NB4 (cell line): Measurements from ENCODE around the gene RAB19.

Experiments
- CTCF ChIP-seq: IDR thresholded peaks from one replicate; pipeline ENCODE4 v1.5.1; 2012; ENCODE audit warnings: low read depth, low read length
- POLR2A ChIP-seq: IDR thresholded peaks from 2 replicates; pipeline ENCODE4 v1.6.1; 2011; ENCODE audit warnings: mild to moderate bottlenecking; ENCODE audit not compliant: insufficient read length; ENCODE audit errors: extremely low read depth
- TF ChIP-seq, protein P1 (sequence below): IDR thresholded peaks from 2 replicates; pipeline ENCODE4 v1.6.1; 2011; ENCODE audit warnings: low read depth, low read length

DNA sequence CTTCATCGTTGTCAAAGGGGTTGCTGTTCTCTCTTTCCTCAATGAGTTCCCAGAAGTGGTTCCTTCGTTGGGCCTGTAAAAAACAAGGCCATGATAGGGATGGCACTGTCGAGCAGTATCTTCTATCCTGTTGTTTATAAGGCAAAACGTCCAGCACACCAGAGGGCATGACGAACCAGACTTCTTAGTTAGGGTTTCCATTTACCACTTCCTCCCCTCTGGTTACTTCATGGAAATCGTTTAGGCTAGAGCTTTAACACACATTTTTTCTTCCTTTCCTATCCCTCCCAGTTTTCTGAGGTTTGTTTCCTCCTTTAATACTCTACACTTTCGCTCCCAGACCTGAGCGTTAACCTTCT is 50.8 kb downstream of the RAB19 start:
- TF ChIP-seq CTCF (no peak), POLR2A (no peak)
- TF ChIP-seq, protein P1, sequence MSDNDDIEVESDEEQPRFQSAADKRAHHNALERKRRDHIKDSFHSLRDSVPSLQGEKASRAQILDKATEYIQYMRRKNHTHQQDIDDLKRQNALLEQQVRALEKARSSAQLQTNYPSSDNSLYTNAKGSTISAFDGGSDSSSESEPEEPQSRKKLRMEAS, result no peak
